H1 (cell line): ENCODE results near the gene FLVCR1. TPM values are rescaled to one million over a fixed set of nuclear protein-coding genes. Genes with fewer than 3 reads are reported as not detected.

Source experiments
- BRCA1 ChIP-seq: IDR thresholded peaks from 2 replicates; pipeline ENCODE4 v1.6.1; 2012; ENCODE audit warnings: low read depth, low read length, improper control_type of control experiment
- EGR1 ChIP-seq: IDR thresholded peaks from 2 replicates; pipeline ENCODE4 v1.6.1; 2011; ENCODE audit warnings: low read depth, low read length, borderline replicate concordance
- polyA plus RNA-seq, 7 experiments: library from polyadenylated mRNA; depleted of rRNA in 3 of 7; stranded (reverse) in 5 of 7; unstranded in 2 of 7; fragments of >200 nt in 5 of 7; fragments of 200-250 nt in 2 of 7; gene quantifications; 1 replicate in 5 of 7; 2 replicates in 1 of 7; 4 replicates in 1 of 7; pipeline versions ENCODE4 v1.2.1 to v1.2.3, GENCODE V29; 2011 to 2013; ENCODE audit warnings: missing spikeins in 2 of 7, mixed read lengths in 2 of 7
- total RNA-seq: library from RNA; stranded (reverse); fragmentation: NEBNext Ultra II Directional; extraction: Animal tissue kit (Norgen Biotek cat#: 25700); gene quantifications from 2 replicates; pipeline ENCODE4 v1.2.1, GENCODE V29; 2021

The FLVCR1 gene
- total and polyA plus RNA-seq, 2 of the 8 experiments (the other 6 are each of a cell fraction or from before 2014, with no cell fraction given): 31.8 to 75.7 TPM

- TF ChIP-seq BRCA1: no peak
- no peak for TF ChIP-seq EGR1
Measured at GRCh38 chr1:212916481-212917133, 58.5 kb downstream of the FLVCR1 start (continued).
